Choroid plexus epithelial cell (primary cell): ENCODE data around the gene SEMA3A.

ENCODE experiments used
- DNase-seq: peaks from one replicate; pipeline ENCODE4 v3.0.0-alpha.2; 2010; ENCODE audit warnings: low read depth
- H3K4me3 ChIP-seq: 2 replicates; pipeline ENCODE4 v1.5.1; 2011; ENCODE audit warnings: low read depth, mild to moderate bottlenecking, control low read depth, low read length, moderate library complexity
- CTCF ChIP-seq: conservative IDR thresholded peaks from 2 replicates; pipeline ENCODE4 v1.5.1; 2011; ENCODE audit warnings: low read depth, mild to moderate bottlenecking, control low read depth, inconsistent platforms, low read length, moderate library complexity

The SEMA3A gene

GRCh38 chr7:83957333-83957732 lies 237.3 kb downstream of the SEMA3A start:
- peak; percentile 77 for DNase-seq
- no peak for TF ChIP-seq CTCF

GRCh38 chr7:83956104-83956503 lies 238.5 kb downstream of the SEMA3A start:
- H3K4me3 ChIP-seq: no peak overlapping the region
- peak; percentile 27 for DNase-seq
- no peak for TF ChIP-seq CTCF

More at GRCh38 chr7:83957333-83957732, 237.3 kb downstream of the SEMA3A start:
- no peak overlapping the region for H3K4me3 ChIP-seq

- H3K4me3 ChIP-seq: no peak overlapping the region
- TF ChIP-seq CTCF: no peak
- DNase-seq: no peak
These were observed 242.4 kb downstream of the SEMA3A start for GRCh38 chr7:83952236-83952635.

- no peak overlapping the region for H3K4me3 ChIP-seq
- peak; percentile 20 for DNase-seq
- TF ChIP-seq CTCF: peak; percentile 61
These were observed 247.3 kb downstream of the SEMA3A start for GRCh38 chr7:83947260-83947659.

GRCh38 chr7:83946801-83947200 lies 247.8 kb downstream of the SEMA3A start:
- no peak for TF ChIP-seq CTCF
- no peak overlapping the region for H3K4me3 ChIP-seq
- DNase-seq: no peak

- no peak for TF ChIP-seq CTCF
- no peak for DNase-seq
- no peak overlapping the region for H3K4me3 ChIP-seq
These were observed 253.3 kb downstream of the SEMA3A start for GRCh38 chr7:83941300-83941699.

- TF ChIP-seq CTCF: no peak
- no peak for DNase-seq
- no peak overlapping the region for H3K4me3 ChIP-seq
These were observed 256.7 kb downstream of the SEMA3A start for GRCh38 chr7:83937930-83938329.
